HUDEP-2 (cell line): Measurements from ENCODE around the gene CACNB1.

Source experiments
- DNase-seq, 76 experiments: peaks; one replicate each; lab custom pipeline; 2025; ENCODE audit not compliant: unreplicated experiment in 76 of 76; lab: John Stamatoyannopoulos, UW

CACNB1 gene

GRCh38 chr17:39153599-39154051, 43.8 kb downstream of the CACNB1 start:
- DNase-seq, result peak in 73 of 76 experiments; percentile 29 to 95 (median 78)

DNA sequence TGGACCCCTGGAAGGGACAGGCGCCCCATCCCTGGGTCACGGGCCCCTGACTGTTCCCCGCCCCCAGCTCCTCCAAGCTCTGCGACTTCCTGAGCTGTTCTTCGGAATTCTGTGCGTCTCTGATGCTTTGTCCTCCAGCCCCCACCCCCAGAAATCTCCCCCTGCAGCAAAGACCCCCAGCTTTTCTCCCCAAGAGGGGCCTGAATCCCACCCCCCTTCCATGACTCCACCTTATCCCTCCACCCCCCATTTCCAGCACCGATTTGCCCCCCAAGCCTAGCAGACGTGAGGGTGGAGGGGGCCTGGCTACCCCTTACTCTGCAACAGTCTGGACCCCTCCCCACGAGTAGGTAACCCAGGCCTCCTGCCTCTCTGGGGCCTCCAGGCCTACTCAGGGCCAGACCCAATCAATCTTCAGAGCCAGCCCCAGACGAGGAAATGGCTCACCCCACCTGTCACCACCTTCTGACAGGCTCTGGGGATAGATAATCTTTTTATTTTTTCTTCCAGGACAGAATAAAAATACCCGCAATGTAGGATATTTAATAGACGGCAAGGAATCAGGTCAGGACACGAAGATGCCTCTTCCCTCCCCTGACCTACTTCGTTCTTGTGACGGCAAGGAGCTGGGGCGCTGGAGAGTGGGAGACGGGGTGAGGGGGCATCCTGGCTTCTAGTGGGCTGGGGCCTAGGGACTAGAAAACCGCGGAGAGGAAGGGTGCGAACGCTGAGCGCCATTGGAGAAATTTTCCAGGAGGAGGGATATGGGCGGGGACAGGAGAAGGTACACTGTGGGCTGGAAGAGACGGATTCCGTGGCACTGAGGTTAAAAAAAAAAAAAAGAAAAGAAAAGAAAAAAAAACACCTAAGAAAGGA, 45.3 kb downstream of the CACNB1 start:
- DNase-seq, result no peak

- DNase-seq, result no peak
These were observed 46.1 kb downstream of the CACNB1 start, which contains the start of gene PLXDC1 for GRCh38 chr17:39151150-39151942. PLXDC1 (minus strand) TSS chr17:39151637; CDS start chr17:39151437, 200 bp downstream.

- no peak for DNase-seq
These were observed 46.7 kb downstream of the CACNB1 start for GRCh38 chr17:39150795-39151149.

- DNase-seq, result no peak
These were observed 47.3 kb downstream of the CACNB1 start for GRCh38 chr17:39150104-39150634.

GRCh38 chr17:39147221-39148185, 50.0 kb downstream of the CACNB1 start:
- no peak for DNase-seq

GRCh38 chr17:39146273-39146672, 51.2 kb downstream of the CACNB1 start:
- DNase-seq, result no peak

- DNase-seq, result no peak
These were observed 52.3 kb downstream of the CACNB1 start for GRCh38 chr17:39145143-39145542.

GRCh38 chr17:39144416-39144840, 53.0 kb downstream of the CACNB1 start:
- no peak for DNase-seq

- no peak for DNase-seq
These were observed 53.8 kb downstream of the CACNB1 start for GRCh38 chr17:39143552-39144093.

- DNase-seq, result no peak
These were observed 55.4 kb downstream of the CACNB1 start for GRCh38 chr17:39141915-39142664.

DNA sequence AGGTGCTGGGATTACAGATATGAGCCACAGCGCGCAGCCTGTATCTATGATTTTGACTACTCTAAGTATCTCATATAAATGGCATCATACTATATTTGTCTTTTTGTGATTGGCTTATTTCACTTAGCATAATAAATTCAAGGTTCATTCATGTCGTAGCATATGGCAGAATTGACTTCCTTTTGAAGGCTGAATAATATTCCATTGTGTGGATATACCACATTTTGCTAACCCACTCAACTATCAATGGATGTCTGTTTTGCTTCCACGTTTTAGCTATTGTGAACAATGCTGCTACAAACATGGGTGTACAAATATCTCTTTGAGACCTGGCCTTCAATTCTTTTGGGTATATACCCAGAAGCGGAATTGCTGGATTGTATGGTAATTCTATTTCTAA, 56.2 kb downstream of the CACNB1 start:
- DNase-seq, result no peak

DNA sequence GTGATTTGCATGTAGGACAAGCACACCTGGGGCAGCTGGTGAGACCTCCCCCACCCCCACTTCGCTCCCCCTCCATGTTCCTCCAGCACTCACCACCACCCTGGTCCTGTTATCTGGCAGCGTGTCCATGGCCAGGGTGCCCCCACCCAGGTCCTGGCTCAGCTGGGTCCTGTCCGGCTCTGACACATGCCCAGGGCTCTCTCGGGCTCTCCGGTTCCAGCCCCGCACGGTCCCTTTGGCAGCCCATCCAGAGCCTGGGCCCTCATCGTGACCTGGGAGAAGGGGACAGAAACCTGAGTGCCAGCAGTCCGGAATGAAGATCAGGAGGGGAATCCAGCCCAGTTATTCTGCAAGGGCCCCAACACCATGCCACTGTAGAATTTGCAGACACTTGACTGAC, 57.9 kb downstream of the CACNB1 start:
- DNase-seq, result no peak

- DNase-seq, result no peak
These were observed 58.3 kb downstream of the CACNB1 start for GRCh38 chr17:39139161-39139511.

GRCh38 chr17:39138431-39139160, 58.9 kb downstream of the CACNB1 start:
- no peak for DNase-seq

GRCh38 chr17:39134878-39135277, 62.6 kb downstream of the CACNB1 start:
- DNase-seq, result no peak

DNA sequence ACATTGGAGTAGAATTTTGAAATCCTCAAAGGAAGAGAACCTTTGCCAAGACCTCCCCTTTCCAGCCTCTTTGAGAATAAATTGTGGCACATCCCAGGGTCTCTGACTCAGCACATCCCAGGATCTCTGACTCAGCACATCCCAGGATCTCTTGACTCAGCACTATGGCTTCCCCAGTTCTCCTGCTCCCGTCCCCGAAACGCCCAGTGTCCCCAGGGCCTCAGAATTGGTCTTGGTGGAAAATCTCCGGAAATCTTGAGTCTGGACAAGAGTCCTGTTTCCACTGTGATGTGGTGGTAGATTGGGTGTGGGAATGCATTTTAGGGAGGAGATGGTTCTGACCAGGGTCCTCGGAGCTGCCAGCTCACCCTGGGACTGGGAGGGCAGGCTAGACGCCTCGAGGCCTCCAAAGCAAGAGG, 65.3 kb downstream of the CACNB1 start:
- no peak for DNase-seq

- no peak for DNase-seq
These were observed 65.9 kb downstream of the CACNB1 start for GRCh38 chr17:39131616-39132015.

DNA sequence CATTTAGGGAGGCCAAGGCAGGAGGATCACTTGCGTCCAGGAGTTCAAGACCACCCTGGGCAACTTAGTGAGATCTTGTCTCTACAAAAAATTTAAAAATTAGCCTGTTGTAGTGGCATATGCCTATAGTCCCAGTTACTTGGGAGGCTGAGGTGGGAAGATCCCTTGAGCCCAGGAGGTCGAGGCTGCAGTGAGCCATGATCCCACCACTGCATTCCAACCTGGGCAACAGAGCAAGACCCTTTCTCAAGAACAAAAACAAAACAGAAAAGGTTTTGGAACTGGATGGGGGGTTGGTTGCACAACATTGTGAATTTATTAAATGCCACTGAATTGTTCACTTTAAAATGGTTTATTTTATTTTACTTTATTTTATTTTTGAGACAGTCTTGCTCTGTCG, 67.3 kb downstream of the CACNB1 start:
- no peak for DNase-seq
